ENCODE results near the gene ATL2.
"Not testable (repeated sequence)": the region's sequence is repeated elsewhere in the genome, so short reads cannot be mapped to it uniquely, and the experiment has no call there.

ATL2 gene

GRCh38 chr2:38274286-38275276 lies 102.5 kb downstream of the ATL2 start:
- no peak for DNase-seq (ENCODE audit: low spot score)

GRCh38 chr2:38271697-38272096 lies 105.4 kb downstream of the ATL2 start:
- DNase-seq (ENCODE audit: low spot score), result no peak

- no peak for DNase-seq (ENCODE audit: low spot score)
Observed at GRCh38 chr2:38269421-38269820, 107.7 kb downstream of the ATL2 start.

DNA sequence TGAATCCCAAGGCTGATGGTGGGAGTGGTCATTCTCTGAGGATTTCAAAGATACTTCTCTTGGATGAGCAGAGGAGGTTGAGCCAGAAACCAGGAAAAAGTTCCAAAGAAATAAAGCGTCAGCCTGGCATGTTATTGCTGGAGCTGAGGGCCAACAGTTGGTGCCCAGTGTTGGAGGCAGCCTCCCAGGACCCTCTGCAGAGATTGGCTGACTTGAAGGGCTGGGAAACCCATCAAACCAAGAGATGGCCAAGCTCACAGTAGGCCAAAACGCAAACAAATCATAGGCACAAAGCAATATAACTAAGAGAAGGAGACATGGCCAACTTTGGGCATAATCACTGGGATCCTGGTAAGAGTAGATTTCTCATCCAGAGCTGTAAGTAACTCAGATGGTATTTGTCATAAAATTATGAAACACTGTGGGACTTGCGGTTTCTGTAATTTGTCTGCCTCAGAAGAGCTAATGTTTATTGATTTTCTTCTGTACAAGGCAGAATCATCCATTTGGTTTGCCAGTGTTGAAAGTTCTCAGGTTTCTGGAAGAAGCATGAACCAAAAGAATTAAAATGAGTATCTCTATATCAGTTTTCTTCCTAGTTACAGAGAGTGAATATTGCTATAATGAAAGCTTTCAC lies 108.3 kb downstream of the ATL2 start:
- no peak for DNase-seq (ENCODE audit: low spot score)

GRCh38 chr2:38268001-38268400 lies 109.1 kb downstream of the ATL2 start:
- no peak for DNase-seq (ENCODE audit: low spot score)

GRCh38 chr2:38267270-38267925 lies 109.7 kb downstream of the ATL2 start:
- DNase-seq (ENCODE audit: low spot score), result no peak

GRCh38 chr2:38266382-38267061 lies 110.6 kb downstream of the ATL2 start:
- no peak for DNase-seq (ENCODE audit: low spot score)

DNA sequence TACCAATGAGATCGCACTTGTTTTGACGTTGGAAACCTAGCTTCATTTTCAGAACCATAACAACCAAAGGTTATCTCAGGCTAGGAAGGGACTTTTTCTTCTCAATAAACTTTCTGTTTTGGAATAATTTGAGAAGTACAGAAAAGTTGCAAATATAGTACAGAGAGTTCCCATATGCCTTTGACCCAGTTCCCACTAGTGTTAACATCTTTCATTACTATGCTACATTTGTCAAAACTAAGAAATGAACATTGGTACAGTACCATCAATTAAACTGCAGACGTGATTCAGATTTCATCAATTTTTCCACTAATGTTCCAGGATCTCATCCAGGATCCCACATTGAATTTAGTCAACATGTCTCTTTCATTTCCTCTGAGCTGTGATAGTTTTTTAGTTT lies 111.6 kb downstream of the ATL2 start:
- DNase-seq (ENCODE audit: low spot score), result no peak

DNA sequence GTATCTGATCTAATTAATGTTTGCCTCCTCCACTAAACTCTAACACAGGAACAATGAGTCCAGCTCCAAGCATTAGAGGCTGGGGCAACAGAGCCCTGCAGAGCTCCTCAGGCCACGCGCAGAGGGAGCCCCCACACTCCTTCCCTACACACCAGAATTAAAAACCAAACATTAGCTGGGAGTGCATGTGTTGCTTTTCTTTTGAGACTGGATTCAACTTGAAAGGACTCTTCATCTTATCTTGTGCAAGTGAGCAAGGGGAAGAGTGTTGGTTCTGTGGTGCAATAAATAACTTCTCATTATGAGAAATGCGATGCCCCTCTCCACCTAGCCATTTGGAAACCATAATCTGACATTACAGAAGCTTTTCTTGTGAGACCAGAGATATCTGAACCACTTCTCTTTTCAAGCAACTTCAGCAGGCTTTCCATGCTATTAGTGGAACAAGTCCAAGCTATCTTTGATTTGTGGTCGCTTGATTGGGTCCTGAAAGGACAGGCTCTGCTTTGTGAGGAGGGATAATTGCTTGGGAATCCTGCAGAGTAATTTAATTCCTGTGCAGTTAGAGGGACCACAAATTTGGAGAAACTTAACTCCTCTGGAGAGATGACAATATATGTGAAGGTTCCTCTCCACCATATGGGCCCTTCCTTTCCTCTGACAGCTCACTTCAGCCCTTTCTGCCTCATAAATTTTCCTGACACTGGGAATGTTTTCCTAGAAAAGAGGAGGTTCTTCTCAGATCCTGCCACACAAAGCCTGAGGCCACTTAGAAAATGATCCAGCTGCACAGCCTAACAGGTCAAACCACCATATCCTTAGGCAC lies 112.5 kb downstream of the ATL2 start:
- DNase-seq (ENCODE audit: low spot score), result no peak

GRCh38 chr2:38263293-38263692 lies 113.8 kb downstream of the ATL2 start:
- no peak for DNase-seq (ENCODE audit: low spot score)

GRCh38 chr2:38262069-38262871 lies 114.8 kb downstream of the ATL2 start:
- no peak for DNase-seq (ENCODE audit: low spot score)

GRCh38 chr2:38261569-38262068 lies 115.5 kb downstream of the ATL2 start:
- no peak for DNase-seq (ENCODE audit: low spot score)

DNA sequence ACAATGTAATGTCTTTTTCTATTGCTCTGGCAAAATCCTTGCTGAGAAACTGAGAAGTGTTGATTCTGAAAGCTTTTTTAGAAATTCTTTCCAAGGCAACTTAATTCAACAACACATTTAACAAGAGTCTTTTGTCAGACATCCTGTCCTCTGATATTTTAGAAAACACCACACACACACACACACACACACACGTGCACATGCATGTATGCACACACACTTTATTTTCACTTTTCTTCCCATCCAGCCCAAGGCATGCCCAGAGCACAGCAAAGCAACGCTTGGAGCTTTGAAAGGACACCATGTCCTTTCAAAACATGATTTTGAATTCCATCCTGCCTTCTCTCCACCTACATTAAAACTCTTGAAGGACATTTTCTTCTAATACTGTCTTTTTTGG lies 116.1 kb downstream of the ATL2 start:
- DNase-seq (ENCODE audit: low spot score), result no peak

- no peak for DNase-seq (ENCODE audit: low spot score)
Observed at GRCh38 chr2:38260469-38260868, 116.6 kb downstream of the ATL2 start.

DNA sequence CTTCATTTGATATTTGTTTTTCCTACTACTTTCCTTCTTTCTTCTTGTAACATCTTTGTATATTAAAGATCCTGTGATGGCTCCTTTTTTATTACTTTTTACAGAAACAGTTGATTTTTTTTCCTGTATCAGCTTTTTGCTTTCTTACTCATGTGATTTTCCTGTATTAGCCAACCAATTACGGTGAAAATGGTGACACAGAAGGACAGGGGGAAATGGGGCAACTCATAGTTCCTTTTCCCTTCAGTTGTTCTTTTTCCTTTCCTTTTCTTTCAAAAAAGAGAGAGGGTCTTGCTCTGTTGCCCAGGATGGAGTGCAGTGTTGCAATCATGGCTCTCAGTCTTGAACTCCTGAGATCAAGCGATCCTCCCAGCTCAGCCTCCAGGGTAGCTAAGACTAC lies 117.8 kb downstream of the ATL2 start:
- DNase-seq (ENCODE audit: low spot score), result no peak

- DNase-seq (ENCODE audit: low spot score), result not testable (repeated sequence)
Observed at GRCh38 chr2:38257680-38258079, 119.4 kb downstream of the ATL2 start.

DNA sequence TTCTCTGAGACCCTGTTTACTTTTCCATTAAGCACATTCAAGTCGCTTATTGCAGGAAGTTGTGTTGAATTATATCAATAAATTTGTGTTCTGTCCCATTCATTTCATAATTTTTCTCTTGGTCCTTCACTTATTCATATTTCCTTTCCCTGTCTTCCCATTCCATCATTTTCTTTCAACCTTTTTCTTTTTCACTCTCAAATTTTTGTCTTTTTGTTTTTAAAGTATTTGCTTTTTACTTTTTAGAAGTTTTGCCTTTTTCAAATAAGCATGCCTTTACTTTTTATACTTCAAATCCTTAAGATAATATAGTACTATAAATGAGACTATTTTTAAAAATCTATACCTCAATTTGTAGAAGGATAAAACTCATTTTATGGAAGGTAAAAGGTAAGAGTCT lies 120.5 kb downstream of the ATL2 start:
- DNase-seq (ENCODE audit: low spot score), result no peak

- no peak for DNase-seq (ENCODE audit: low spot score)
Observed at GRCh38 chr2:38255211-38255610, 121.9 kb downstream of the ATL2 start.

GRCh38 chr2:38254796-38255195 lies 122.3 kb downstream of the ATL2 start:
- DNase-seq (ENCODE audit: low spot score), result no peak

- DNase-seq (ENCODE audit: low spot score), result no peak
Observed at GRCh38 chr2:38251940-38252339, 125.1 kb downstream of the ATL2 start.

Data from left forelimb (tissue), 1 donor.